Prostate gland (tissue), 2 donors: Measurements from ENCODE around the gene SMAD5. TPM values are rescaled to one million over a fixed set of nuclear protein-coding genes. Genes with fewer than 3 reads are reported as not detected.

Source experiments
- DNase-seq: peaks from one replicate; pipeline ENCODE4 v3.0.0-alpha.2; 2019; ENCODE audit warnings: low spot score
- H3K27ac ChIP-seq, 2 donors: fragments of 200-600 bp; sonication (generic); 2 replicates each; pipeline ENCODE4 v1.5.1; 2017 to 2019
- H3K27me3 ChIP-seq: fragments of 200-600 bp; sonication (generic); replicated peaks from 2 replicates; pipeline ENCODE4 v1.5.1; 2019; ENCODE audit not compliant: insufficient read depth
- H3K36me3 ChIP-seq, 2 donors: fragments of 200-600 bp; sonication (generic); 1 replicate in 1 of 2; 2 replicates in 1 of 2; pipeline versions ENCODE4 v1.5.1 to v1.8.1; 2017 to 2019
- H3K4me1 ChIP-seq: fragments of 200-600 bp; sonication (generic); replicated peaks from 2 replicates; pipeline ENCODE4 v1.5.1; 2019
- H3K4me3 ChIP-seq, 2 donors: fragments of 200-600 bp; sonication (generic); 2 replicates each; pipeline ENCODE4 v1.5.1; 2017 to 2019
- H3K9me3 ChIP-seq: fragments of 200-600 bp; sonication (generic); 2 replicates; pipeline ENCODE4 v1.5.1; 2017
- CTCF ChIP-seq, 4 experiments: fragments of 200-600 bp in 2 of 4; fragments of 450-650 bp in 2 of 4; sonication (generic) in 2 of 4; IDR thresholded peaks; 1 replicate in 3 of 4; 2 replicates in 1 of 4; pipeline ENCODE4 v1.5.1; 2016 to 2019; ENCODE audit warnings: antibody characterized with exemption in 4 of 4, mild to moderate bottlenecking in 2 of 4, moderate library complexity in 2 of 4
- POLR2A ChIP-seq: fragments of 450-650 bp; IDR thresholded peaks from one replicate; pipeline ENCODE4 v1.6.1; 2016; ENCODE audit warnings: antibody characterized with exemption, mild to moderate bottlenecking
- POLR2AphosphoS5 ChIP-seq: sonication (generic); formaldehyde crosslinking; IDR thresholded peaks from one replicate; pipeline ENCODE4 v1.6.1; 2017; ENCODE audit warnings: antibody characterized with exemption
- WGBS: methylation state at CpG from one replicate; pipeline ENCODE4 v1.1.5; 2018; 5-methylcytosine and 5-hydroxymethylcytosine counted together
- intact Hi-C: fragments of 100-400 bp; cut with DNase I; formaldehyde crosslinking; loops from one replicate; pipeline ENCODE4 v1.14.2; 2022
- total RNA-seq, 2 donors: library from RNA; depleted of rRNA; stranded (reverse); fragments of >200 nt; gene quantifications; one replicate each; pipeline ENCODE4 v1.1.0, GENCODE V29; 2016

Gene SMAD5
- total RNA-seq, 2 donors from 2014 or later: 34.2 to 37.3 TPM

- H3K27ac ChIP-seq: no peak overlapping the region
- no peaks in the 10 kb centered on the region for H3K27me3 ChIP-seq
- 90% methylated on average over 5 of the region's 5 CpGs for WGBS
- no peak for DNase-seq
- TF ChIP-seq POLR2A (no peak), CTCF (IDR thresholded peaks at IDR 0.05) (no peak), POLR2AphosphoS5 (no peak)
- no peaks in the 10 kb centered on the region for H3K36me3 ChIP-seq
- intact Hi-C loops: no loop called here
- no peak overlapping the region for H3K4me3 ChIP-seq
- no peaks in the 10 kb centered on the region for H3K9me3 ChIP-seq
- H3K4me1 ChIP-seq: no peaks in the 10 kb centered on the region
Measured at GRCh38 chr5:136185974-136186665, 53.5 kb downstream of the SMAD5 start.

- no peaks in the 10 kb centered on the region for H3K36me3 ChIP-seq
- H3K27ac ChIP-seq: no peak overlapping the region
- no peaks in the 10 kb centered on the region for H3K9me3 ChIP-seq
- H3K27me3 ChIP-seq: no peaks in the 10 kb centered on the region
- no peak for DNase-seq
- WGBS: 50% methylated on average over 2 of the region's 2 CpGs
- H3K4me1 ChIP-seq: peaks cover 3% of the 10 kb centered on the region
- TF ChIP-seq CTCF (IDR thresholded peaks at IDR 0.05) (no peak), POLR2A (no peak), POLR2AphosphoS5 (no peak)
- intact Hi-C loops: no loop called here
- no peak overlapping the region for H3K4me3 ChIP-seq
Measured at GRCh38 chr5:136186796-136187195, 54.2 kb downstream of the SMAD5 start.

- H3K4me1 ChIP-seq: peaks cover 10% of the 10 kb centered on the region
- intact Hi-C loops: no loop called here
- WGBS: 90% methylated on average over 7 of the region's 7 CpGs
- H3K36me3 ChIP-seq: no peaks in the 10 kb centered on the region
- H3K4me3 ChIP-seq: no peak overlapping the region
- no peak overlapping the region for H3K27ac ChIP-seq
- no peak for DNase-seq
- TF ChIP-seq POLR2AphosphoS5 (no peak), CTCF (IDR thresholded peaks at IDR 0.05) (no peak), POLR2A (no peak)
- no peaks in the 10 kb centered on the region for H3K27me3 ChIP-seq
- no peaks in the 10 kb centered on the region for H3K9me3 ChIP-seq
Measured at GRCh38 chr5:136188859-136189258, 56.2 kb downstream of the SMAD5 start.

- WGBS: 67% methylated on average over 5 of the region's 5 CpGs
Measured at GRCh38 chr5:136190091-136190720, 57.6 kb downstream of the SMAD5 start.

More at GRCh38 chr5:136190091-136190720, 57.6 kb downstream of the SMAD5 start:
- no peaks in the 10 kb centered on the region for H3K27me3 ChIP-seq
- intact Hi-C loops: no loop called here
- H3K27ac ChIP-seq: no peak overlapping the region
- DNase-seq: no peak
- no peak for TF ChIP-seq POLR2A
- no peak for TF ChIP-seq CTCF (IDR thresholded peaks at IDR 0.05)
- TF ChIP-seq POLR2AphosphoS5: no peak
- no peaks in the 10 kb centered on the region for H3K9me3 ChIP-seq
- H3K4me1 ChIP-seq: peaks cover 10% of the 10 kb centered on the region
- H3K4me3 ChIP-seq: no peak overlapping the region
- H3K36me3 ChIP-seq: no peaks in the 10 kb centered on the region
